HG02943 (cell line): ENCODE results near the gene TBX21.

Experiments
- ATAC-seq: cut with Tn5 transposase; IDR thresholded peaks from one replicate; pipeline ENCODE4 v1.9.1; 2021; ENCODE audit warnings: mild to moderate bottlenecking, low read depth, moderate library complexity; ENCODE audit not compliant: unreplicated experiment

The TBX21 gene

DNA sequence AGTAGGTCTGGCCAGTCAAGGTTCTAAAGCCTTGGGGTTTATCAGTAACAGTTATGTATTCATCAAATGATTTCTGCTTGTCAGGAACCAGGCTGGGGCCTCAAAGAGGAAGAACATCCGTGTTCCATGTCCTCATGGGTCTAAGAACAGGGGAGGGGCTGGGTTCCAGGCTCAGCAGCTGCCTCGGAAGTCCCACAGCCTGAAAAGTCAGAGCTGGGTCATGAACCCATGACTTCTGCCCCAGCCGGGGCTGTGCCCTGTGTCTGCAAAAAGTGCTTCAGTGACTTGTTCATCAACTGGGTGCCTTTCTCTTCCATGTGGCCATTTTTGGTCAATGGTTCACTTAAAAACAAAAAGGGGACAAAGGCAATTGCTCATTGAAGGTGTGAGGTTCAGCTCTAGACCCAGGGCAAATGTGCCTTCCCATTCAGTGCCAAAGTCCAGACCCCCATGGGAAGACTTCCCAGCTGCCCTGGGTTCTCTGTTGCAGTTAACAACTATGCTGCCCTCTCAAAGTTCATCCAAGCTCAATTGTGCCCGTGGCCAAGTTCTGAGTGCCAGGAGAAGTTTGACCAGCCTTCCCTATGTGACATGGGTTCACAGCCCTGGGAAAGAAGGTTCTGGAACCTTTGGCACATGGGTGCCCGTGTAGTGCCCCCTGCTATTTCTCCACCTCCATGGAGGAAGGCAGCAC lies 20.6 kb upstream of the TBX21 start:
- no peak for ATAC-seq

DNA sequence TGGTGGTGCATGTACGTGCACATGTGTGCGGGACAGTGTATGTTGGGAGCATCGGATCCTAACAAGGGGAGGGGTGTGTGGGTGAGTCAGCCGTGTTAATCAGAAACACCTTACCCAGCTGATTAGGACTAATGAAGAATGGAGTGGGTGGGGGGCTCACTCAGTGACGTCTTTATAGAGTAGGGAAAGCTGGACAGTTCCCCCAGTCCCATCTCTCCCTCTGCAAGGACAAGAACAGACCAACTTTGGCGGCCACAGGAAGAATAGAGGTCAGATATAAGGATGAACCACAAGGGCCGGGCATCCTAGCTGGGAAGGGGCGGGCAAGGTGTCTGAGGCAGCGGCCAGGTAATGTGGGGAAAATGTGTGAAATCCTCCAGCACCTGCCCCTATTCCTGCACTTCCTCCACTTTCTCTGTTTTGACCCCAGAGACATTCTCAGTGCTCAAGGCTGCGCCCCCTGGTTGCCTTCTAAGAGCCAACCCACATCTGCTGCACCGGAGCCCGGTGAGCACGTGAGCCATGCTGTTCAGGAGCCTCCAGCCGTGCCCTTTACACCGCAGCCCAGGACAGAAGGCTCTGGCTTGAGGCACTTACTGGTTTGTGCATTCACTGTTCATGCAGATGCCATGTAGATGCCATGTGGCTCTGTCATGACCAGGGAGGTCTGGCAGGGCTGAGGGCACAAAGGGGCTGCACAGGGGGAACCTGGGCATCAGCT lies 18.9 kb upstream of the TBX21 start:
- ATAC-seq = no peak

DNA sequence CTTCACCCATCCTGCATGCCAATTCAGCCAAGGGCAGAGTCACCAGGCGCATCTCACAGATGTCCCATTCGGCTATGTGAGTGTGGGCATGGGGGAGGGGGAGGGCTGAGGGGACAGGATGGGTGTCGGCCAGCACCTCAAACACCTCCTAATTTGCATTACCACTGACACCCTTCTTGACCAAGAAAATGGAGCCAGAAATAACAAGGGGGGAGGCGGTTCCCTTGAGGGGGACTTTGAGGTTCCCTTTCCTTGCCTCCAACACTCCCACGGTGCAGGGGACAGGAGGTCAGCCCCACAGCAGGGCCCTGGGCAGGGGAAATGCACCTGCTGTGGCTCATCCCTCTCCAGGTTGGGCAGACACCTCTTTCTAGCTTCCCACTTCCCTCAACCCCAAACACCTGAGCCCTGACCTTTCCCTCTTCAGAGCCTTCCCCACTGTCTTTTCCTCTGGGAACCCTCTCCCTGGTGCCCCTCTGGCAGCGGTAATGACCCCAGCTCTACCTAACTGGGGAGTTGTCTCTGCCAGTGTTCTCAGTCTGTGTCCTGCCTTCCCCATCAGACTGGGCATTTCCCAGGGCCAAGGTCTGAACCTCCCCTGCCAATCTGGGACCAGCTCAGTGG lies 18.2 kb upstream of the TBX21 start:
- no peak for ATAC-seq

DNA sequence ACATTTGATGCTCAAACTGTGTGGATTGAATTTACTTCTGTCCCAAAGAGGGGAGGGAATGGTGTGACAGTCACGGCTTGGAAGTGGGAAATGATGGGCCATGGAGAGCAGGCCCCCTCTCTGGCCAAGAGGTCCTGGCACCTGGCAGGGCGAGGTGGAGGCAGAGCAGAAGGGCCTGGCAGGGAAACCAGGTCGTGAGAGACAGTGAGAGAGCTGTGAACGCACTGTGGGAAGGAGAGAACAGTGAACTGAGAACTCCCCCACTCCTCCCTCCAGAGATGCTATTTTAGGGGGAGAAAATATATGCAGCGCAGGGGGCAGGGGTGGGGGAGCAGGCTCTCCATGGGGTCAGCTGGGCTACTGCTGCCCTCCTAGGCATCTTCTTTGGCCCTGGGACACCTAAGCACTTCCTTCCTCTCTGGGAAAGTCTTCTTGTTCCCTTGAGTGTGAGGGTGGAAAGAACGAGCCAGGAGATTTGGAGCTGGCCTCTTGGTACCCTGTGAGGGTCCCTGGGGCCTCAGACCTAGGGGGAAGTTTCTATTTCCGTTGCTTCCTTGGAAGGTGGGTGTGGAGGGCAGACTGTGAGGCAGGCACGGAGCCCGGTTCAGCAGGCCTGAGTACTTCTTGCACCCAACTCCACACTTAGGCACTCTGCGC lies 17.2 kb upstream of the TBX21 start:
- no peak for ATAC-seq

DNA sequence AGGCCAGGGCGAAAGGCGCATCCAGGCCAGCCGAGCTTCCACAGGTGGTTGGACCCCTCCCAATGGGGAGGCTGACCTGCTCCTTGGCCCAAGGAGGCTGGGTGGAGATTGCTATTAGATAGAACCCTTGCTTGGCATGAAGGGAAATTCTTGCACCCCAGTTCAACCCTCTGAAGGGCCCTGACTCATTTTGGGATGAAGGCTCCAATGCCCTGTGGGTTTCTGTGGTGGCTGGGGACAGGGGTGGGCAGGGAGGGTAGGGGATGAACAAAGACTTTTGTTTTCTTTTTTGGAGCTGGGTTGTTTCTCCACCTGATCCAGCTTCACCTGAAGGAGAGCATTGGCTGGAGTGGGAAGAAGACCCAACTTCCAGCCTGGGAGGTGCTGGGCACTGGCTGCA lies 16.7 kb upstream of the TBX21 start:
- no peak for ATAC-seq

DNA sequence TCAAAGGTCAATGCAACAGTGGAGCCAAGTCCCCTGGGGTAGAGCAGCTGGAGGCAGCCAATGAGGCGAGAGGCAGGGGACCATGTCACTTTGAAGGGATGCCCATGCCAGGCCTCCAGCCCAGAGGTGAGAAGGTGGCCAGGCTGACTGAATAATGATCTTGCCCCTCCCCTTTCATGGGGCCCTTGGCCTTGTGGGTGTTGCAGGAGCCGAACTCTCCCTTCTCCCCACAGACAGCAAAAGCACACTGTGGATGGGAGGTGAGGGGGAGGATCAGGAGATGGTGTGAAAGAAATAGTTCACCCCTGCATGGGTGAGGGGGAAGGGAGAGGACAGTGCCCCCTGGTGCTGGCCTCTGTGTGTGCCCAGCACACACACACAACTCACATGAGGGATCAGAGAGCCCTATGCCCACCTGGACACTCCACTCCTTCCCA lies 15.8 kb upstream of the TBX21 start:
- ATAC-seq = no peak

DNA sequence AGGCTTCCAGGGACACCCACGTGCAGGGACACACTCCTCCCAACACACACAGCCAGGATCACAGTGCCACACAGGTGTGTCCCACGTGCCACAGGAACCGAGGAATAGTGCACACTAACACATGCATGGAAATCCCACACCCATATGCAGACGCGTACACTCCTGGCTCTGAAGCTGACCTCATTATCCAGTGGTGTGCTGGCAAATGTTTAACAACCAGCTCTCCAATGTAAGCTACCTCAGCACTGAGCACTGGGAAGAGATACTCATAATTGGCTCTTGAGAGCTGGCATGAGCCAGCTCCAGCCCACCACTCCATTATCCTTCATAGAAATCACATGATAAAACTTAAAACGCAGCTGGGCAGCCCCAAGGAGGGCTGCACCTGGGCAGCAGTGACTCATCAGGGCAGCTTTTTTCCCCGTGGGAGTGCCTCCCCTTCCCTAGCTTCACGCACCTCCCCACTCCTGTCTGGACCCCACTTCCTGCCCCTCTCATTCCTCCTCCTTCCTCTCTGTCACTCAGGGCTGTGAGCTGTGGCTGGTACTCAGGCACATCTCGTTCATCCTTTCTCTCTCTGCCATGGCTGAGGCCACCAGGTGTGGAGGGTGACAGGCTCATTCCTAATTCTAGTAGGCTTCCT lies 14.9 kb upstream of the TBX21 start:
- ATAC-seq = no peak

DNA sequence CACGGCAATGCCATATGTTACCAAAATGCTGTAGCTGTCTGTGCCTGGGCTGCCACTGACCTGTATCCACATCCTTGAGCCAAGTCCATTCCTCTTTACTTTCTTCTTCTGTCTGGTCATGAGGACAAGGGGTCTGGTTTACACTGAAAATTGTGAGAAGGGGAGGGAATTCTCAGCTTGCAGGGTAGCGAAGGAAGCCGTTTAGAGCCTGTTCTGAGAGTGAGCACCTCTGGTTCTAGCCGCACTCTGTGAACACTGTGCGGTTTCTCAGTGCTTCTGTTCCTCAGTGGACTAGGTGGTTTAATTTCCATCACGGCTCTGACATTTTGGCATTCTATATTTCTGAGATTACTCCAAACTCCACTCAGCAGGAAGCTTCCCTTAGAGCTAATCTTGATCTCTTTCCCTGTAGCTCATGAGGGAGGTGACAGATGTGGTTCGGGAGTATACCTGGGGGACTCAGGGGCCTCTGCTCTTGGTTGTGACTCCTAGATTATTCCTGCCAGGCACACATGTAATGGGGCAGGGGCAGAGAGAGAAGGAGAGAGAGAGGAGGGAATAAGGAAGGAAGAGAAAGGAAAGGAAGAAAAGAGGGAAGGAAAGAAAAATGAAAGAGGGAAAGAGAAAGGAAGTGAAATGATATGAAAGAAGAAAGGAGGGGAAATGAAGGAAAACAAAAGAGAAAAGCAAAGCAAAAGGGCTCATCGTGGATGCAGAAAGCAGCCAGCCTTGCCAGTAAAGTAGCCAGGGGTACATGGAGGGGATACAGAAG lies 14.2 kb upstream of the TBX21 start:
- no peak for ATAC-seq

DNA sequence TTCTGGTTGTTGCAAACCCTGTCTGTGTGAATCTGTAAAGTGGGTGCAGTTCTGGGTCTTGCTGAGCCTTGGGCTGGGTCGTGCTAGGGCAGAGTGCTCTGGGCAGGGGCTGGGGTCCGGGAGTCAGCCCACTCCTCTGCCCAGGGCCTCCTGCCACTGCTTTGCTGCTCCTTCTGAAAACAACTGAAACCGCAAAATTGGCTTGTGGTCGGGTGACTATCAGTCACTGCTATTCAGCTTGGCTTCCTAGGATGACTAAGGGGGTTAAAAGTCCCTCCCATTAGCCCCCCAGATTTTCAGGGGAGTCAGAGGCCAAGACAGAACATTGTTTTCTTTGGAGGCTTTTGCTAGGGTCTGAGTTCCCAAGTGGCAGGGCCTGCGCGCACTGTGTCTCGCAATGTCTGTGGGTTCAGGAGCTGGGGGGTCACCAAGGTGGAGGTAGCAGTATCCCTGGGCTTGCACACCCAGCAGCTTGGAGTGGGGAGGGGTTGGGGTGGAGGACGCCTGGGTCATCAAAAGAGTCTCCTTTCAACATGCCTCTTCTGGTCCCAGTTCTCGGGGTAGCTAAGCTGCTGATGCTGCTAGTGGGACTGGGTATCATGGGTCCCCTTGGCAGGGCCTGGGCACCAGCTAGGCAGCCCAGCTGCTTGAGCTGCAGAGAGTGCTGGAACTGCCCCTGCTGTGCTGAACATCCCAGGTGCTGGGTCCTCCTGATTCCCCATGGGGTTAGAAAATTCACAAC lies 13.5 kb upstream of the TBX21 start:
- no peak for ATAC-seq

DNA sequence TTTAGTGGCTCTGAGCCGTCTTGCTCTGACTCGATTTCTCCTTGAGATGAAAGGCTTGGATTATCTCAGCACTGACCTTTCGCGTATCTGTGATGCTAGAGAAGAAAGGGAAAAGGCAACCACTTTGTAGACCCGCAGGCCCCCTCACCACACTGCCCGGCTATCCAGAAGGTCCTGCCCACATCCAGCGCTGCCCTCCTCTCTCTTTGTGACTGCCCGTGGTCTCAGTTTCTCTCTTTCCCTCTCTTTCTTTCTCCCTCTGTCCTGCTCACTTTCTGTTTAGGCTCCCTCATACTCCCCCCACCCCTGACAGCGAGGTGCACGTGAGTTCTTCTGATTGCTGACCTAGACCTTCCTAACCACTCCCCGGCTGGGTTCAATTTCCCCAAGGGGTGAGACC lies 12.8 kb upstream of the TBX21 start:
- no peak for ATAC-seq

DNA sequence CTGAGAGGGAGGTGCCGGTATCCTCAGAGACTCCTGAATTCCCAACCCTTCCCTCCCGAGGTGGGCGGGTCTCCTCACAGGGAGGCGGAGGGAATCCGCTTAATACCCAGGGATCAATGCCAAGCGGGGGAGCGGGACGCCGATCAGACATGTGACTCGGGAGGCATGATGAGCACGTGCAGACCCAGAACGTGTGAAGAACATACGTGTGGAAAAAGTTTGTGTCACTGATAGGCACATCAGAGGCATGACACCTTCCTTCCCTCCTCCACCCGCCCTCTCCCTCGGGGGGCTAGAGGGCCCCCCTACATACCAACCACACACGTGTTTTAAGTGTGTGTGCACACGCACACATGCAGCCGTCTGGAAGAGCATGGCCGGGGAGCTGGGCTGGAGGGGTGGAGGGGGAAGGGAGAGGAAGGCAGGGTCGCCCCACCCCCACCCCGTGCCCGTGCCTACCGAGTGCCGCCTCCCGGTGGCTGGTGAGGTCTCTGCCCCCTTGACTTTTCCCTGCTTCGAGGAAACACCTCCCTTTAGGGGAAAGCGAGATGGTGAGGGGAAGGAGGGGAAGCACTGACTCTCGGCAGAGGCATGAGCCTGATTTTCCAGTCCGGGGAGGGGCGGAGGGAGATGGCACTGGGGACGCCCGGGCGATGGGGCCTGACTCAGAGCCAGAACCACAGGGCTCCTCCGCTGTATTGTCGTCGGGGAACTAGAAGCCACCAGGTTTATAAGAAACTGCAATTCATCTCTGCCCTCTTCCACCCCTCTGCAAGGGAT lies 12.1 kb upstream of the TBX21 start:
- no peak for ATAC-seq

DNA sequence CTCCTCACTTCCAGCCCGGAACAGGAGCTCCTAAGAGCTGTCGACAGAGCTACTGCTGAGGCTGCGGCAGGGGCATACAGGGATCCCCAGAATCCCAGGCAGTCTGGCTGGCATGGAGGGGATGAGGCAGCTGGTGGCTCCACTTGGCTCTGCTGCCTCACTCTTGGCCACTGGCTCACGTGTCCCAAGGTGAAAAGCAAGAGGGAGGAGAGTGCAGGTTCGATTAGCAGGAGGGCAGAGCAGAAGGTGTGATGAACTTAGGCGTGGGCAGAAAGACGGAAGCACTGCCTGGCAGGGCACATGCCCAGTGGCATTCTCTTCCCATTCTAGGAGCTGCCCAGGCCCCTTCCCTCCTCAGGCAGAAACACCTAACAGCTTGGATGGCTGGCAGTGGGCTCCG lies 11.3 kb upstream of the TBX21 start:
- no peak for ATAC-seq

DNA sequence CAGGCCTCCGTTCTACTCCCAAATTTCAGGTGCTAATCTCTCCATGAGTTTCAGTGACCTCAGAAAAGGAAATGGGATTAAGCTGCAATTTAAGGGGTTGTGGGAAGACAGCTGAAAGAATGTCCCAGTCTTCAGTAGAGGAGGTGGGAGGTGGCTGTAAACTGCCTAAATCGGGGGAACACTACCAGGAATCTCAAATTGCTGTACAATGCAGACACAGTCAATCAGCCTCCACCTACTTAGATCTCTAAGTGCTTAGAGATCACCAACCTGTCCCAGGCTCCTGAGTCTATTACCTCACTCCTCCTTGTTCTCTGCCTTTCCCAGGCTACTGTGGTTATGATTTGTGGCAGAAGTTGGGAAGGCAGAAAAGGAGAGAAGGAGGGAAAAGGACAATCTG lies 8.3 kb upstream of the TBX21 start:
- ATAC-seq = no peak

DNA sequence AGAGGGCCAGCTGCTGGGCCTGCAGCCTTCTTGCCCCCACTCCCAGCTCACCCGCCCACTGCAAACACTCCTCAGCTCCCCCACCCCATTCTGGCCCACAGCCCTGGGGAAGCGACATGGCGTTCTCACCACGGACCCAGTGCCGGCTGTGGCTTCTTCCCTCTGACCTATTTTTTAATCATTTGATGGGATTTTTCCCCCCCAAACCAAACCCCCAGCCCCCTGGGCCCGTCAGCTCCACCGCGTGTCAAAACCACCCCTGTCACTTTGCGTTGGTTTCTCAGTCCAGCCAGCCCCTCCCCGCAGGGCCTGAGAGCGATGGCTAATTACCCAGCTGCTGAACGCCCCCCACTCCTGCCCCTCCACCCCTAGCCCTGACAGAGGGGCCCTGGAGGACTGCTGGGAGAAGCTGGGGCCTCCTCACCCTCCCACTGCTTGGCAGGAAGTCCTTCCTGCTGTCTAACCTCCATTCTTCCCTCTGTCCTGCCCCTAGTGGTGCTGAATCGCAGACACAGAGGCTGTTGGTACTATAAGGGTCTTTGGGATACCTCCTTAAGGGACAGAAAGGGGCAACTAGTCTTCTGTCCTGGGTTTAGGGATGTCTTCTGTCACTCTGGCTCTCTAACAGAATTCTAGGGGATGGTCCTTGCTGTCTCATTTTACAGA lies 7.5 kb upstream of the TBX21 start:
- no peak for ATAC-seq

DNA sequence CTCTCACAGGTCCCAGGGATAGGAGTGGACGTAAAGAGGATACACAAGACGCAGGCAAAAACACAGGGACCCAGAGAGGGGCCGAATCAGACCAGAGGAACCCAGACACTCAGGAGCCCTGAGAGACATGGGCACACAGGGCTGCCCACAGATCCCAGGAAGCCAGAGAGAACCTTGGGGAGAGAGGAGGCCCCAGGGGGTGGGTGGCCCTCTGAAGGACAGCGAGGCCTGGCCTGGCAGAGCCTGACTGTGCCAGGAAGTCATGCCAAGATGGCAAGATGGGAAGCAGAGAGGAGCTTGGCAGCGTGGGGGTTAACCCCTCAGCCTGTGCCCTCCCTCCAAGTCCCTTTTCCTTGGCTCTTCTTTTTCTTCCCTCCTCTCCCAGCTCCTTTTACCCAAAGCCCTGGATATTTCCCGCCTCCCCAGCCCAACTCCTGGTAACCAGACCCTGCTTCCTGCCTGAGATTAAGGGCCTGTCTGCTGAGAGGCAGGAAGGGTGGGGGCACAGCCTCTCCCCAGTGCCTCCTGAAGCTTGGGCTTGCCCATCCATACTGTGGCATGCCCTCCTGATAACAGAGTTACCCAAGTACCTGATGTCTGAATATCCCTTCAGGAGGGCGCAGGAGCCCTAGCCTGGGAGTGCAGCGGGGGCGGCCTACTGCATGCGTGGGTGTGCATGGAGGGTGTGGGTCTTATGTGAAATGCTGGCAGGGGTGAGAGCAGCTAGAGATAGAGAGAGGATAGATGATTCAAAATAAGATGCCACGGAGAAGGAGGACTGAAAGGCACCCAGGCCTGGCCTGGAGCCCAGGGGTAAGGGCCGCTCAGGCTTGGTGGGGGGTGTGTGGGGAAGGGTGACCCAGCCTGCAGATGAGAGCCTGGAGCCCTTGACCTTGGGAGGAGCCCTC lies 6.0 kb upstream of the TBX21 start:
- ATAC-seq = no peak

DNA sequence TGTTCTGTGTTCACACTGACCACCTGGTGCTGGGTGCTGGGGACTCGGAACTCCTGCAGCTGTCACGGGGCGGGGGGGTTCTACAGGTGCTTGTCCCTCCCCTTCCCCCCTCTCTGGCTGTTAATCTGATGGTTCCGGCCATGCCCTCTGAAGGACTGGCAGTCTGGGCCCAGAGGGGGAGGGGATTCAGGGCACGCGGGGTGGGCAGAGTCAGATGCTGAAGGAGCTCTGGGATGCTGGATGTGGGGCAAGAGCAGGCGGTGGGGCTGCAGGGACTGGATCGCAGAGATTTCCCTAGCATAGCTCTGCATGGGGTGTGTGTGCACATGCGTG lies 5.4 kb upstream of the TBX21 start:
- no peak for ATAC-seq

DNA sequence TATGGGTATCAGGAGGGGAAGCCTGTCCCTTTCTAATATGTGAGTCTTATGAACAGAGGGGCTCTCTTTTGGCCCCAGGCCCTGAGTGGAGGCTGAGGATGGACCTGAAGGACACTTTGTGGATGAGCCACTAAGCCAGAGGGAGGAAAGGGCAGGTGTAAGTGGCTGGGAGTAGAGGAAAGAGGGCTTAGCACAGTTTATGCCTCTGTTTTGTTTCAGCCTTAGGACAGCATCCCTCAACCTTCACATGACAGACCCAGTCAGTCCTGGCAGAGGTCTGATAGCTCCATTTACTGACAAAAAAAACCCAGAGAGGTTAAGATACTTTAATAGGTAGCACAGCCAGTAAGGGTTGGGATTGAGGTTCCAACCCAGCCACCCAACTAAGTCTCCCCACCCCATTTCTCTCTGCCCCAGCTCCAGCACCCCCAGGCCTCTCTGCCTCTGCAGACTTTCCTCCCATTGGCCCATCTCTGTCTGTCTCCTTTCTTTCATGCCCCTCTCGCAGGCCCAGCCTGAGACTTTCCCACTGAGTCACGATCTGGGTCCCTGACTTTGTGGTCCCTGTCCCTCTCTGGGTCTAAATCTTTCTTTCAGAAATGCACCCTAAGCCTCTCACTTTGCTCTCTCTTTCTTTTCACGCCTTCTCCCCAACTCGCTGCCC lies 4.7 kb upstream of the TBX21 start:
- no peak for ATAC-seq
